HEK293T (cell line): ENCODE data around the gene ICAM1.

Source experiments
- ARNT ChIP-seq: fragments of 450-650 bp; IDR thresholded peaks from 2 replicates; pipeline ENCODE4 v1.6.1; 2017; ENCODE audit warnings: mild to moderate bottlenecking
- FOXK2 ChIP-seq: fragments of 450-650 bp; IDR thresholded peaks from 2 replicates; pipeline ENCODE4 v1.6.1; 2016; ENCODE audit warnings: mild to moderate bottlenecking
- FOXM1 ChIP-seq: fragments of 450-650 bp; IDR thresholded peaks from 2 replicates; pipeline ENCODE4 v1.6.1; 2017; ENCODE audit warnings: mild to moderate bottlenecking, borderline replicate concordance
- HDGF ChIP-seq: fragments of 450-650 bp; IDR thresholded peaks from 2 replicates; pipeline ENCODE4 v1.6.1; 2017; ENCODE audit warnings: antibody characterized with exemption, borderline replicate concordance
- LEF1 ChIP-seq: fragments of 450-650 bp; IDR thresholded peaks from 2 replicates; pipeline ENCODE4 v1.6.1; 2017; ENCODE audit warnings: mild to moderate bottlenecking, borderline replicate concordance
- NFRKB ChIP-seq: fragments of 450-650 bp; IDR thresholded peaks from 2 replicates; pipeline ENCODE4 v1.6.1; 2016; ENCODE audit warnings: mild to moderate bottlenecking, moderate library complexity
- PKNOX1 ChIP-seq: fragments of 450-650 bp; IDR thresholded peaks from 2 replicates; pipeline ENCODE4 v1.6.1; 2016
- SUZ12 ChIP-seq: fragments of 450-650 bp; IDR thresholded peaks from 2 replicates; pipeline ENCODE4 v1.6.1; 2016; ENCODE audit warnings: mild to moderate bottlenecking

- TF ChIP-seq HDGF (no peak), FOXK2 (no peak), ARNT (no peak), PKNOX1 (no peak), SUZ12 (no peak), LEF1 (no peak), FOXM1 (no peak), NFRKB (no peak)
Observed at GRCh38 chr19:10306327-10306726, 35.4 kb downstream of the ICAM1 start.
